GM12892 (cell line): ENCODE measurements around the gene AMER2.
"Not testable (repeated sequence)": the region's sequence is repeated elsewhere in the genome, so short reads cannot be mapped to it uniquely, and the experiment has no call there.

Experiments used
- DNase-seq: peaks from one replicate; pipeline ENCODE4 v3.0.0; 2011; ENCODE audit not compliant: insufficient read length
- FAIRE-seq: peaks from 2 replicates; lab custom pipeline; 2011; peaks lifted over from hg19 to GRCh38; lab: Jason Lieb, UNC
- POLR2A ChIP-seq: IDR thresholded peaks from 2 replicates; pipeline ENCODE4 v1.6.1; 2011; ENCODE audit warnings: low read depth, low read length, control low read depth
- POLR2AphosphoS5 ChIP-seq: IDR thresholded peaks from 2 replicates; pipeline ENCODE4 v1.6.1; 2011; ENCODE audit warnings: low read depth, low read length, control low read depth
- TAF1 ChIP-seq: IDR thresholded peaks from 2 replicates; pipeline ENCODE4 v1.6.1; 2011; ENCODE audit warnings: low read depth, mild to moderate bottlenecking, control low read depth, low read length, borderline replicate concordance

The AMER2 gene

DNA sequence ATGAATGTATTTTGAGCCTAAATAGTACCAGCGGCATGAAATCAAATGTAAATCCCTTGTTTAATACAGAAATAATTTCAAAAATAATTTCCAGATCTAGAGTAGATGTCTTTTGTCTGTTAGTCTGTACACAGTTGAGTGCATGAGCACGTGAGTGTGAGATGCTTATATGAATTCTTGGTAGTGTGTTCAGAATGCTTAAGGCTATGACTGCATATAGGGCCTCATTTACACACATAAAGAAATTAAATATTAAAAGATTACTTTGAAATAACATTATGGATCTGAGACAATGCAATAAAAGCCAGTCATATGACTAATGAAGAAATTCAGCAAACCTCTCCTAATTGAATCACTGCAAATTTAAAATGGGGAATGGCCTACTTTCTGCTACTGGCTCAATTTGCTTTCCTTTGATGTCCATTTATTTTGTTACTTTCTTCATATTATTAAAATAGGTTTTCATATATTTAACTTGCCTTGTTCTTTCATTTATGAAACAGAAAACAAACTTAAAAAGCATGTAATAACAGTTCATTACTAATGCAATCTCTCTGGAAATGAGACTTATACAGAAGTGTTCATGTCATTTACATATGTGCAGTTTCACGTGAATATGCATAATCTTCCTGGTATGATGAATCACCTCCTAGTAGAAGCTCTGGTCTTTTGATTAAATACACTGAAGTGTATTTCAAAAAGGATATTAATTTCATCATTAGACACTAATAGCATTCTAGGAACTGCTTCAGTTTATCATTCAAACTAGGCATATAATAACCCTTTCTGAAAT, 4.5 kb downstream of the AMER2 start:
- FAIRE-seq (no peak), DNase-seq (no peak)
- TF ChIP-seq POLR2AphosphoS5 (no peak), TAF1 (no peak), POLR2A (no peak)

DNA sequence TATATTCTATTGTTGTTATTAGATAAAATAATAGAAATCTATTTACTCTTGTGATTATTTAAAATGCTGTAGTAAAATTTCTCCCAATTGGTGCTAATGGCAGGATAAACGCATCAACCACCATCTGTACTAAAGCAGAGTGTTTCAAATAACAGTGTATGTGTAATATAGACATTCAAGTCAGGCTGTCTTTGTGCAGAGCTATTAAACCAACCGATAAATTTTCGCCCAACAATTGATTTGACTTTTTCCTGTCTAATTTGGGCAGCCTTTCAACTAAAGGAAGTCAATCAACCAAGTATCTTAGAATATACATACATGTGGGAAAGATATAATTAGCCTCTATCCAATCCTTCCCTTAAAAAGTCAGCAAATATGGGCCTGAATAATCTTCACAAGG, 5.8 kb downstream of the AMER2 start:
- no peak for TF ChIP-seq POLR2A
- no peak for TF ChIP-seq POLR2AphosphoS5
- no peak for TF ChIP-seq TAF1
- no peak for DNase-seq

DNA sequence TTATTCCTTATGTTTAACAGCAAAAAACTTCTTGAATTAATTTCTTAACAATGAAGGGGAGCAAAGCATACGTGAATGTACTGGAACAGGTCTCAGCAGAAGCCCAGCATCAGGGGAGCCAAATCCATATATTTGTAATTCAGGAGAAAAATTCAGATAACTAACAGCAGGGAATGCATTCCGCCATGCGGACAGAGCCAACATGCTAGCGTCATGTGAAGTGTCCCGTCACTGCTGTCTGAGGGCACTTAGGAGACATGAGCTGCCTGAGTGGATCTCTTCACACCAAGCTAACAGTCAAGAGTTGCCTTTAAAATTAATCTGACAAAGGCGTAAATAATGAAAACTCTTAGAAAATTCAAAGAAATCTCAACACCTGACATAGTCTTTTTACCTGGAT, 6.4 kb downstream of the AMER2 start:
- TF ChIP-seq TAF1 = no peak
- TF ChIP-seq POLR2AphosphoS5 = no peak
- TF ChIP-seq POLR2A = no peak
- no peak for FAIRE-seq
- DNase-seq = no peak

More for the DNA sequence above, 5.8 kb downstream of the AMER2 start:
- no peak for FAIRE-seq

DNA sequence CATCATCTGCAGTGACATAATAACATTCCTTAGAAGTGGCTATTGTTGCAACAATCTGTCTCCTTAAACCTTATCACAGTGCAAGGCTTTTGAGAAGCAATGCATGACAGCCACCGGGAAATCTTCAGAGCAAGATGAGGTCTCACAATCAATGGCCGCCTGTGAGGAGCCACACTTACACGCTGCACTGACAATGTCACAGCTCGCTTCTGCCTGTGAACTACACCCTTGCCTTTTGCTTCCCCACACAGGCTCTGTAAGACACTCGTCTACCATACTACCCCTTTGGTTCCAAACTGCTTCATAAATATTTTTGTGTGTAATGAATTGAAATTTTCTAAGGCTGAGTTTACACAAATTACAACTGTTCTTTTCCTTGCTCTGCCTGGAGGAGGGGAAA, 6.9 kb downstream of the AMER2 start:
- not testable (repeated sequence) for DNase-seq, FAIRE-seq

DNA sequence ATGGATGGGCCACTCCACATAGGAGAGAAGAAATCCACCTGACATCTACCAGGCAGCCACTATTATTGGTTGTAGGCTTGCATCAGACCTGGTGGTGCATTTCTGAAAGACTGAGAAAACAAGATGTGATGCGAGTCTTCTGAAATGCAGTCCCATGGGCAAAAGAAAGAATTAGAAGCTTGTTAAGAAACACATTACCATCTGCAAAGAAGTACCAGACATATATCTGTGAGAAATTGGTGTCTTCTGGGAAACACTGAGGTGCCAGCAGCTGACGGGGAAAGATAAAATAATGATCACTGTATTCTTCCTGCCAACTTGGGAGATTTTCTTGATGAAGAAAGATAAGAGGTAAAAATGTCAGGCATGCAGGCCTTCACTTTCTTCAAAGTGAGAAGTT, 14.4 kb downstream of the AMER2 start:
- TF ChIP-seq TAF1 (no peak), POLR2AphosphoS5 (no peak), POLR2A (no peak)
- FAIRE-seq (no peak), DNase-seq (no peak)

DNA sequence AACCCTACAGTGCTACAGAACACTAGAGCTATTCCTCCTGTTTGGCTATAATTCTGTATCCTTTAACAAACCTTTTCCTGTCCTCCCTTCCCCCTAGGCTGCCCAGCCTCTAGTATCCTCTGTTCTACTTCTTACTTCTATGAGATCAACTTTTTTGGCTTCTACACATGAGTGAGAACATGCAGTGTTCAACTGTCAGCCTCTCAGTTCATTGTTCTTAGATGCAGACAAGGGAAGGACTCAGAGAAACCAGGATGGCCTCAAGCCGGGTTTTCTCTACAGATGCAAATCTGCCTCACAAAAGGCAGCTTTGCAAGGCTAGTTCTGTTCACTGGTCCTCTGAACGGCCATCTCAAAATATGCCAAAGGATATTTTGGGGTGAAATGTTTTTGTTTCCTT, 18.4 kb downstream of the AMER2 start:
- TF ChIP-seq POLR2A (no peak), TAF1 (no peak), POLR2AphosphoS5 (no peak)
- DNase-seq (no peak), FAIRE-seq (no peak)

DNA sequence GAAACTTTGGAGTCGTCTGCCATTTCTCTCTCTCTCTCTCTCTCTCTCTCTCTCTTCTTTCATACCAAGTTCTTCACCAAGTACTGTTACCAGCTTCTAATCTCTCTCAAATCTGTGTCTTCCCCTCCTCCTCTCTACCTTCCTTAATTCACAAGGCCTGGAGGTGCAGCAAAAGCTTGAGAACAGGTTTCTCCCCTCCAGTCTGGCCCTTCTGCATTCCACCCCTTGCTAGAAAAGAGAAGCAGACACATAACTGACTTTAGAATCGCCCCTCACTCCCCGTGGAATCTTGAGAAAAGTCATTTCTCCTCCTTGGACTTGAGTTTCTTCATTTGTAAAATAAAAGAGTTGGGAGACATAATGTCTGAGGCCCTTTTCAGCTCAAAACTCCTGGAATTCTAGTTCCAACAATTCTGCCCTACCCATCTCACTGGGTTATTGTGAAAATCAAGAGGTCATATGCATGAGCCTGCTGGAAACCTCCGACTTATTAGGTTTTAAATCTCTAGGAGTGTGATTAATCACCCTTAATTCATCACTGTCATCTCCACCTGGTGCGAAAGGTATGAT, 20.4 kb downstream of the AMER2 start:
- FAIRE-seq (no peak), DNase-seq (no peak)
- TF ChIP-seq POLR2A (no peak), TAF1 (no peak), POLR2AphosphoS5 (no peak)

DNA sequence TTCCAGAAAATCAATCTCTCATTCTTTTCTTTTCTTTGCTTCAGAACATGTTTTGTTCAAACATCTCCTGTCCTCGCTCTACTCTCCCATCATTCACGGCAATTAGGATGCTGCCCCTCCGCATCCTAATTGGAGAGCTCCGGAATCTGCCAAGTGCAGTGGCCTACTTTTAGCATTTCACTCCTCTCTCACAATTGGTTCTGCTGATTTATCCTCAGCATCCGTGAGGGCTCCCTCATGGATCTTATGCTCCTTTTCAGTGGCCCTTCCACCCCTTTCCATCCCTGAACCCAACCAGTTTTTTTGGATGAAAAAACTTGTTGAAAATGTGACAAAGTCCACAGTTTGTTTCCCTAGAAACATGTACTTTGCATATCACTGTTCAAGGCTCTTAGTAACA, 22.4 kb downstream of the AMER2 start:
- no peak for TF ChIP-seq POLR2A
- TF ChIP-seq TAF1 = no peak
- no peak for TF ChIP-seq POLR2AphosphoS5
- FAIRE-seq (no peak), DNase-seq (no peak)

DNA sequence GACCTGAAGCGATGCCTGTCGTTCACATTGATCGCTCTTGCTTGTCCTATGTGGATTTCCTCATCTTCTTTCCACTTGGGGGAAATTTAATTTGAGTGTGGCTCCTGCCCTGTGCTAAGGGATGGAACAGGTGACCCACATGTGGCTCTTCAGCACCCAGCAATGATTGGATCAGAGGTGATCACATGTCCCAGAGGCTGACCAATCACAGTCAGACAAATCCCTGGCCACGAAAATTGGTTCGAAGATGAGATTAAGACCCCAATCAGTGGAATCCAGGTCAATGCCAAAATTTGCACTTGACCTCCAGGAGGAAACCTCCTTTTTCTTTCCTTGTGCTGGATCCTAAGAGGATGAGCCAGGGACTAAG, 23.7 kb downstream of the AMER2 start:
- TF ChIP-seq POLR2AphosphoS5 = no peak
- no peak for TF ChIP-seq POLR2A
- FAIRE-seq (no peak), DNase-seq (no peak)

DNA sequence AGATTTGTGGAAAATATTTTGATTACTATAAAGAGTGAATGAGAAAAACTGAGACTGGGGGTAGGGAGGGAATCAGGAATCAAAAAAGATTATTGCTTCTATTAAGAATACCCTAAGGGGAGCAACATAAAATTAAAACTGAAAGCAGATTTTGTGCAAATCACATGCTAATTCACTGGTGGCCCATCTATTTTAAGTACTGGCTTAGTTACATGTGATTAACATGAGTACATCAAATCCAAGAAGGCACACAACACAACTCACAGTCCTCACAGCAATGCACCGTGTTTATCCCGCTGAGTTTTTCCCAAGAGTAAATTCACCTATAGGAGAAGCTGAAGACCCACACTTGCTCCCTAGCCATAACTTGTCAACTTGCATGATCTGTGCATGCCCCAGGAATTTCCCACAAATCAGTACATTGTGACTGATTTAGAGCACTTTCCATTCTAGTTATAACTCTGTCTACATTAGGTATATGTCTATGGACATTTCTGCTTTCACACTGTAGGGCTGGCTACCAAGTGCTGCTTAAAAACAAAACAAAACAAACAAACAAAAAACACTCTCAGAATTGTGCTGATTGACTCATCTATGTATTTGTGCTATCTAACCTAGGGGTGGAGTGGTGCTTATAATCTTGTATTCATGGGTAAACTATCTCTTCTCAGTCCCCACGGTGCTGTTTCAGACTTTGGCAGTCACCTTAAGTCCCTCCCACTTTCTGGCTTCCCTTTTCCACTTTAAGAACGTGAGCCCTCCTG, 24.3 kb downstream of the AMER2 start:
- FAIRE-seq (peak; percentile 69), DNase-seq (no peak)
- TF ChIP-seq POLR2A = no peak
- no peak for TF ChIP-seq POLR2AphosphoS5
- no peak for TF ChIP-seq TAF1

DNA sequence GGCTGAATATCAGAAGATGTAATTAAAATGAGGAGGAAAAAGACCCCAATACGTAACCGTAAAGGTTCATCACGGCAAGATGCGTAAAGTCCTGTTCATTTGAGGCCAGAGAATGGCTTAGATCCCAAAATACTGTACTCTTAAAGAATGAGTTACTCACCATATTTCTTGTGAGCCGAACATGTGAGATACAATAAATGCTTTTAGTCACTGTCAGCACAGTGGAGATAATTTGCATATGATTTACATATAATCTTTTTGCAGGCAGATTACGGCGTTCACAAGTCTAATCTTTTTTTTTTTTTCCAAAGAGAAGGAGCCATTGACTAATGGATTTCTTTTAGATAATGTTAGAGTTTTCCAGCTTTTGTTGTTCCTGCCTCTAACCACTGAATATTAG, 28.4 kb downstream of the AMER2 start:
- DNase-seq (no peak), FAIRE-seq (no peak)
- TF ChIP-seq POLR2AphosphoS5 (no peak), TAF1 (no peak), POLR2A (no peak)

DNA sequence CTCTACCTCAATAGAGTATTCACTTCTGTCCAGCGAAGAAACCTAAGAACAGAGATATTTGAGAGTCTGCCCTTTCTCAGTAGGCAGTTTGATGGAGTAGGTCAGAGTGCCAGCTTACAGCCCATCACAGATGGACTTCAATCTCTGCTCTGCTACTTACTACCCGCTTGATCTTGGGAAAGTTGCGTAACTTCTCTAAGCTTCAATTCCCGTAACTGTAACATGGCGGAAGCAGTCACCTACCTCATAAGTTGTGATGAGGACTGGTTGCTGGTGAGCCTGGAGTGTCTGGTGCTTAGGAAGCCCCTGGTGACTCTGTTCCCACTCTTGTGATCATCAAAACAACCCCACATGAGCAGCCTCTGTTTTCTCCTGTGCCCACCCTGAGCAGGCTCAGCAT, 31.0 kb downstream of the AMER2 start:
- no peak for FAIRE-seq

More for the DNA sequence above, 31.0 kb downstream of the AMER2 start:
- no peak for TF ChIP-seq POLR2AphosphoS5
- TF ChIP-seq POLR2A = no peak
- no peak for TF ChIP-seq TAF1
- DNase-seq = no peak
